GM18858 (cell line): ENCODE measurements around the gene MX2.
"Not testable (repeated sequence)": the region's sequence is repeated elsewhere in the genome, so short reads cannot be mapped to it uniquely, and the experiment has no call there.

ENCODE experiments used
- ATAC-seq: cut with Tn5 transposase; IDR thresholded peaks from one replicate; pipeline ENCODE4 v1.9.1; 2021; ENCODE audit not compliant: unreplicated experiment

MX2 gene

GRCh38 chr21:41338455-41338854, 23.4 kb upstream of the MX2 start:
- ATAC-seq, result no peak

- ATAC-seq, result no peak
These were observed 19.8 kb upstream of the MX2 start for GRCh38 chr21:41342035-41342434.

- no peak for ATAC-seq
These were observed 17.7 kb upstream of the MX2 start for GRCh38 chr21:41344146-41344545.

- no peak for ATAC-seq
These were observed 16.5 kb upstream of the MX2 start for GRCh38 chr21:41345356-41345755.

GRCh38 chr21:41345934-41346685, 15.7 kb upstream of the MX2 start:
- ATAC-seq, result no peak

GRCh38 chr21:41346758-41347157, 15.1 kb upstream of the MX2 start:
- ATAC-seq, result no peak

GRCh38 chr21:41348434-41348833, 13.4 kb upstream of the MX2 start:
- ATAC-seq, result no peak

- ATAC-seq, result no peak
These were observed 12.7 kb upstream of the MX2 start for GRCh38 chr21:41349126-41349525.

GRCh38 chr21:41349619-41350390, 12.0 kb upstream of the MX2 start:
- ATAC-seq, result no peak

GRCh38 chr21:41350436-41351155, 11.2 kb upstream of the MX2 start:
- ATAC-seq, result no peak

- ATAC-seq, result no peak
These were observed 4.3 kb upstream of the MX2 start for GRCh38 chr21:41357546-41357945.

- no peak for ATAC-seq
These were observed 3.3 kb upstream of the MX2 start for GRCh38 chr21:41358193-41359166.

- no peak for ATAC-seq
These were observed 2.5 kb upstream of the MX2 start for GRCh38 chr21:41359286-41359685.

GRCh38 chr21:41359754-41360071, 2.1 kb upstream of the MX2 start:
- ATAC-seq, result not testable (repeated sequence)

GRCh38 chr21:41360072-41360821, 1.6 kb upstream of the MX2 start:
- no peak for ATAC-seq

- no peak for ATAC-seq
These were observed 608 bp upstream of the MX2 start for GRCh38 chr21:41361053-41361785.

- no peak for ATAC-seq
These were observed 960 bp downstream of the MX2 start for GRCh38 chr21:41362605-41363369.

- ATAC-seq, result no peak
These were observed 1.8 kb downstream of the MX2 start for GRCh38 chr21:41363370-41364270.
